Mesenchymal stem cell (in vitro differentiated cells and primary cell): ENCODE data around the gene SYT9.

Experiments
- DNase-seq: peaks from one replicate; pipeline ENCODE4 v3.0.0-alpha.2; 2013
- H2AFZ ChIP-seq: one replicate; pipeline ENCODE4 v1.6.1; 2013; ENCODE audit warnings: low read depth, mild to moderate bottlenecking, control low read depth, inconsistent platforms, low read length, moderate library complexity
- H2AK5ac ChIP-seq: 2 replicates; pipeline ENCODE4 v1.6.1; 2013; ENCODE audit warnings: low read length, moderate library complexity, mild to moderate bottlenecking, inconsistent platforms; ENCODE audit not compliant: severe bottlenecking
- H2BK120ac ChIP-seq: one replicate; pipeline ENCODE4 v1.6.1; 2013; ENCODE audit warnings: low read depth, mild to moderate bottlenecking, inconsistent platforms, low read length, moderate library complexity
- H2BK12ac ChIP-seq, 2 experiments: one replicate each; pipeline ENCODE4 v1.6.1; 2013; ENCODE audit warnings: inconsistent platforms in 2 of 2, low read length in 2 of 2, mild to moderate bottlenecking in 2 of 2, moderate library complexity in 2 of 2, control low read depth in 1 of 2
- H2BK15ac ChIP-seq: one replicate; pipeline ENCODE4 v1.6.1; 2013; ENCODE audit warnings: mild to moderate bottlenecking, low read depth, inconsistent platforms; ENCODE audit not compliant: poor library complexity, severe bottlenecking
- H2BK5ac ChIP-seq: 2 replicates; pipeline ENCODE4 v1.6.1; 2013; ENCODE audit warnings: low read depth, mild to moderate bottlenecking, low read length, control low read depth, inconsistent platforms; ENCODE audit not compliant: poor library complexity, severe bottlenecking
- H3K14ac ChIP-seq, 2 experiments: one replicate each; pipeline ENCODE4 v1.6.1; 2013; ENCODE audit warnings: inconsistent platforms in 2 of 2, low read length in 2 of 2, control low read depth in 1 of 2, mild to moderate bottlenecking in 1 of 2, moderate library complexity in 1 of 2
- H3K18ac ChIP-seq, 2 experiments: one replicate each; pipeline ENCODE4 v1.6.1; 2013; ENCODE audit warnings: inconsistent platforms in 2 of 2, low read length in 2 of 2, control low read depth in 1 of 2, low read depth in 1 of 2, mild to moderate bottlenecking in 1 of 2
- H3K23ac ChIP-seq, 2 experiments: one replicate each; pipeline ENCODE4 v1.6.1; 2013; ENCODE audit warnings: inconsistent platforms in 2 of 2, low read length in 2 of 2, mild to moderate bottlenecking in 2 of 2, moderate library complexity in 2 of 2, control low read depth in 1 of 2
- H3K27ac ChIP-seq: 2 replicates; pipeline ENCODE4 v1.5.1; 2013; ENCODE audit warnings: mild to moderate bottlenecking, moderate library complexity, low read length, control low read depth, inconsistent platforms; ENCODE audit not compliant: poor library complexity, severe bottlenecking
- H3K27me3 ChIP-seq, 2 experiments: 2 replicates each; pipeline versions ENCODE4 v1.6.1 to v1.7.0; 2013; ENCODE audit warnings: low read length in 2 of 2, mild to moderate bottlenecking in 2 of 2, moderate library complexity in 2 of 2, control low read depth in 1 of 2, inconsistent platforms in 1 of 2; ENCODE audit not compliant: control insufficient read depth in 1 of 2, insufficient read depth in 1 of 2
- H3K36me3 ChIP-seq, 2 experiments: 2 replicates each; pipeline versions ENCODE4 v1.6.1 to v1.7.0; 2013; ENCODE audit warnings: low read length in 2 of 2, control low read depth in 1 of 2, inconsistent platforms in 1 of 2, low read depth in 1 of 2, mild to moderate bottlenecking in 1 of 2; ENCODE audit not compliant: insufficient read depth in 2 of 2, control insufficient read depth in 1 of 2
- H3K4ac ChIP-seq, 2 experiments: one replicate each; pipeline ENCODE4 v1.6.1; 2013; ENCODE audit warnings: inconsistent platforms in 2 of 2, low read length in 2 of 2, mild to moderate bottlenecking in 2 of 2, moderate library complexity in 2 of 2, control low read depth in 1 of 2, low read depth in 1 of 2
- H3K4me1 ChIP-seq: 2 replicates; pipeline ENCODE4 v1.6.1; 2013; ENCODE audit warnings: low read depth, low read length, control low read depth; ENCODE audit not compliant: control insufficient read depth, insufficient read depth
- H3K4me2 ChIP-seq: 2 replicates; pipeline ENCODE4 v1.6.1; 2013; ENCODE audit warnings: low read length, mild to moderate bottlenecking, inconsistent platforms; ENCODE audit not compliant: poor library complexity, severe bottlenecking
- H3K4me3 ChIP-seq, 2 experiments: 2 replicates each; pipeline versions ENCODE4 v1.5.1 to v1.7.0; 2013; ENCODE audit warnings: low read length in 2 of 2, mild to moderate bottlenecking in 2 of 2, control low read depth in 1 of 2, low read depth in 1 of 2; ENCODE audit not compliant: insufficient read depth in 1 of 2
- H3K79me1 ChIP-seq: replicated peaks from 2 replicates; pipeline ENCODE4 v1.6.1; 2013; ENCODE audit warnings: mild to moderate bottlenecking, control low read depth, low read length, inconsistent platforms; ENCODE audit not compliant: poor library complexity, severe bottlenecking
- H3K9ac ChIP-seq: 2 replicates; pipeline ENCODE4 v1.7.0; 2013; ENCODE audit warnings: mild to moderate bottlenecking, low read length, moderate library complexity
- H3K9me3 ChIP-seq: 2 replicates; pipeline ENCODE4 v1.7.0; 2013; ENCODE audit warnings: mild to moderate bottlenecking, low read length; ENCODE audit not compliant: control insufficient read depth
- H4K8ac ChIP-seq: one replicate; pipeline ENCODE4 v1.6.1; 2013; ENCODE audit warnings: inconsistent platforms, mild to moderate bottlenecking, low read length, moderate library complexity
- H4K91ac ChIP-seq: one replicate; pipeline ENCODE4 v1.6.1; 2013; ENCODE audit warnings: mild to moderate bottlenecking, low read length, inconsistent platforms
- whole genome bisulfite sequencing: methylation state at CpG from one replicate; pipeline ENCODE4 v1.1.7; 2013; ENCODE audit warnings: mixed read lengths; 5-methylcytosine and 5-hydroxymethylcytosine counted together

The SYT9 gene

GRCh38 chr11:7268758-7269157, 17.1 kb downstream of the SYT9 start:
- no peak overlapping the region for H3K18ac ChIP-seq
- H3K36me3 ChIP-seq, result no peaks in the 10 kb centered on the region
- no peak overlapping the region for H2AK5ac ChIP-seq
- H2BK15ac ChIP-seq, result no peak overlapping the region
- no CpG with 5 or more reads among the region's 1 CpG for WGBS
- no peak overlapping the region for H4K8ac ChIP-seq
- H4K91ac ChIP-seq, result no peak overlapping the region
- H2AFZ ChIP-seq, result no peak overlapping the region
- no peak overlapping the region for H3K4me2 ChIP-seq
- no peak overlapping the region for H3K27ac ChIP-seq
- no peak overlapping the region for H3K4ac ChIP-seq
- no peak overlapping the region for H3K23ac ChIP-seq
- H3K4me1 ChIP-seq, result no peaks in the 10 kb centered on the region
- no peaks in the 10 kb centered on the region for H3K79me1 ChIP-seq
- no peaks in the 10 kb centered on the region for H3K9me3 ChIP-seq
- H2BK120ac ChIP-seq, result no peak overlapping the region
- H2BK12ac ChIP-seq, result no peak overlapping the region
- H2BK5ac ChIP-seq, result no peak overlapping the region
- peaks cover 0 to 5% of the 10 kb centered on the region in 2 experiments for H3K27me3 ChIP-seq
- H3K14ac ChIP-seq, result no peak overlapping the region
- no peak overlapping the region for H3K9ac ChIP-seq
- H3K4me3 ChIP-seq, result no peak overlapping the region
- DNase-seq, result no peak

GRCh38 chr11:7270233-7270865, 18.6 kb downstream of the SYT9 start:
- Histone ChIP-seq H3K9me3 (no peaks in the 10 kb centered on the region), H2BK5ac (no peak overlapping the region), H2AK5ac (no peak overlapping the region), H3K27me3 (peaks cover 0 to 5% of the 10 kb centered on the region in 2 experiments), H3K18ac (no peak overlapping the region), H3K4me1 (no peaks in the 10 kb centered on the region), H2BK15ac (no peak overlapping the region), H2BK120ac (no peak overlapping the region), H3K27ac (no peak overlapping the region), H3K4me3 (no peak overlapping the region), H2AFZ (no peak overlapping the region), H4K91ac (no peak overlapping the region), H3K9ac (no peak overlapping the region), H2BK12ac (no peak overlapping the region), H3K4ac (no peak overlapping the region), H4K8ac (no peak overlapping the region), H3K36me3 (no peaks in the 10 kb centered on the region), H3K4me2 (no peak overlapping the region), H3K23ac (no peak overlapping the region), H3K79me1 (no peaks in the 10 kb centered on the region), H3K14ac (no peak overlapping the region)
- DNase-seq, result no peak
- WGBS, result 61% methylated on average over 3 of the region's 3 CpGs

GRCh38 chr11:7272373-7272772, 20.7 kb downstream of the SYT9 start:
- Histone ChIP-seq H3K9ac (no peak overlapping the region), H3K27me3 (peaks cover 4 to 11% of the 10 kb centered on the region in 2 experiments), H3K36me3 (no peaks in the 10 kb centered on the region), H3K23ac (no peak overlapping the region), H3K79me1 (no peaks in the 10 kb centered on the region), H3K14ac (no peak overlapping the region), H4K91ac (no peak overlapping the region), H2BK15ac (no peak overlapping the region), H3K27ac (no peak overlapping the region), H3K4ac (no peak overlapping the region), H2BK12ac (no peak overlapping the region), H3K9me3 (no peaks in the 10 kb centered on the region), H3K18ac (no peak overlapping the region), H2BK5ac (no peak overlapping the region), H3K4me3 (no peak overlapping the region), H2AK5ac (no peak overlapping the region), H2AFZ (no peak overlapping the region), H2BK120ac (no peak overlapping the region), H3K4me1 (no peaks in the 10 kb centered on the region), H4K8ac (no peak overlapping the region), H3K4me2 (no peak overlapping the region)
- DNase-seq, result no peak
- 16% methylated on average over 2 of the region's 2 CpGs for WGBS

- no peak overlapping the region for H3K18ac ChIP-seq
- H2BK15ac ChIP-seq, result no peak overlapping the region
- no peak overlapping the region for H4K8ac ChIP-seq
- H4K91ac ChIP-seq, result no peak overlapping the region
- H3K9ac ChIP-seq, result no peak overlapping the region
- no peaks in the 10 kb centered on the region for H3K36me3 ChIP-seq
- H3K4me3 ChIP-seq, result no peak overlapping the region
- no peak for DNase-seq
- H3K79me1 ChIP-seq, result no peaks in the 10 kb centered on the region
- peaks cover 4 to 21% of the 10 kb centered on the region in 2 experiments for H3K27me3 ChIP-seq
- H3K14ac ChIP-seq, result no peak overlapping the region
- H3K9me3 ChIP-seq, result no peaks in the 10 kb centered on the region
- no peak overlapping the region for H2BK120ac ChIP-seq
- no peak overlapping the region for H3K4me2 ChIP-seq
- H2BK5ac ChIP-seq, result no peak overlapping the region
- H3K23ac ChIP-seq, result no peak overlapping the region
- H3K4me1 ChIP-seq, result no peaks in the 10 kb centered on the region
- no peak overlapping the region for H2BK12ac ChIP-seq
- H3K27ac ChIP-seq, result no peak overlapping the region
- no peak overlapping the region for H2AFZ ChIP-seq
- no peak overlapping the region for H2AK5ac ChIP-seq
- no peak overlapping the region for H3K4ac ChIP-seq
Measured at GRCh38 chr11:7275133-7275532, 23.4 kb downstream of the SYT9 start.
